Measurements from ENCODE around the gene SERPINA10. TPM values are rescaled to one million over a fixed set of nuclear protein-coding genes. Genes with fewer than 3 reads are reported as not detected.

SERPINA10 gene
- total RNA-seq, 4 donors from 2014 or later, result not detected

DNA sequence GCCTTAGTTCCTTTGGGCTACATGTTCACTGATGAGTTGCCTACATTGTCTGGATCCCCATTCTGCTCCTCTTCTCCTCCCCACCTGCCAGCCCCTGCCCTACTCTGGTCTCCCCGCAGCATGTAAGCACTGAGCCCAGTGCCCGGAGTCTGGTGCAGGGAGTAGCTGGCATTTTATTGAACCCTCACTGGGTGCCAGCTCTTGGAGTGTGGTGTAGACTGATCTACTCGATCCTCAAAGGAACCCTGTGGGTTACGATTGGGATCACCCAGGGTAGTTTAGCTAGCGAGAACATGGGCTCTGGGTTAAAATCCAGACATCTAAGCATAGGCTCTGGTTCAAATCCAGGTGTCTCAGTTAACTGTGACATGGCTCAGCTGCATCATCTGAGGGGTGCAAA is 38.4 kb upstream of the SERPINA10 start:
- Histone ChIP-seq H3K4me1 (no peaks in the 10 kb centered on the region), H3K9me3 (no peaks in the 10 kb centered on the region), H3K36me3 (no peaks in the 10 kb centered on the region), H3K27me3 (no peaks in the 10 kb centered on the region), H3K4me3 (replicated peaks in 1 of 3) (no peak overlapping the region), H3K27ac (no peak overlapping the region)
- no peak for DNase-seq
- no peak for TF ChIP-seq POLR2A (IDR thresholded peaks at IDR 0.05)
- TF ChIP-seq, protein P1, sequence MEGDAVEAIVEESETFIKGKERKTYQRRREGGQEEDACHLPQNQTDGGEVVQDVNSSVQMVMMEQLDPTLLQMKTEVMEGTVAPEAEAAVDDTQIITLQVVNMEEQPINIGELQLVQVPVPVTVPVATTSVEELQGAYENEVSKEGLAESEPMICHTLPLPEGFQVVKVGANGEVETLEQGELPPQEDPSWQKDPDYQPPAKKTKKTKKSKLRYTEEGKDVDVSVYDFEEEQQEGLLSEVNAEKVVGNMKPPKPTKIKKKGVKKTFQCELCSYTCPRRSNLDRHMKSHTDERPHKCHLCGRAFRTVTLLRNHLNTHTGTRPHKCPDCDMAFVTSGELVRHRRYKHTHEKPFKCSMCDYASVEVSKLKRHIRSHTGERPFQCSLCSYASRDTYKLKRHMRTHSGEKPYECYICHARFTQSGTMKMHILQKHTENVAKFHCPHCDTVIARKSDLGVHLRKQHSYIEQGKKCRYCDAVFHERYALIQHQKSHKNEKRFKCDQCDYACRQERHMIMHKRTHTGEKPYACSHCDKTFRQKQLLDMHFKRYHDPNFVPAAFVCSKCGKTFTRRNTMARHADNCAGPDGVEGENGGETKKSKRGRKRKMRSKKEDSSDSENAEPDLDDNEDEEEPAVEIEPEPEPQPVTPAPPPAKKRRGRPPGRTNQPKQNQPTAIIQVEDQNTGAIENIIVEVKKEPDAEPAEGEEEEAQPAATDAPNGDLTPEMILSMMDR (IDR thresholded peaks at IDR 0.05), result no peak
- intact Hi-C loops (cut with DNase I), result no loop called here
- 93 to 100% methylated on average over 5 of the region's 5 CpGs for WGBS, 2 donors

DNA sequence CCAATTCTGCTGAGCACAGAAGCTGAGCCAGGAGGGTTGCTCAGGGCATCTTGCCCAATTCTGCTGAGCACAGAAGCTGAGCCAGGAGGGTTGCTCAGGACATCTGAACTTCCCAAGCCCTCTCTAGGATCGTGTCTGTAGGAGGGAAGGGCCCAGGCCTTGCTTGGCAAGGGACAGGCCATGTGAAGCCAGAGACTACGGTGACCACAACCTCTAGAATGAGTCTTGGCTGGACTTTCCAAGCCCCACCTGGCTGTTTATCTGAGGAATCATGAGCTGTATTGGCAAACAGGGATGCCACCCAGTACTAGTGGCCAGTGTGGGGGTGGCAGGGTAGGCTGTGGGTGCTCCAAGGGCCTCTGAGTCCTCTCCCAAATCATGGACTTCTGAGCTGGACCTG is 37.8 kb upstream of the SERPINA10 start:
- Histone ChIP-seq H3K9me3 (no peaks in the 10 kb centered on the region), H3K27me3 (no peaks in the 10 kb centered on the region), H3K27ac (no peak overlapping the region), H3K4me3 (replicated peaks in 1 of 3) (no peak overlapping the region), H3K4me1 (no peaks in the 10 kb centered on the region), H3K36me3 (no peaks in the 10 kb centered on the region)
- DNase-seq, result no peak
- intact Hi-C loops (cut with DNase I), result no loop called here
- no peak for TF ChIP-seq POLR2A (IDR thresholded peaks at IDR 0.05)
- TF ChIP-seq, protein P1 (IDR thresholded peaks at IDR 0.05), result no peak
- WGBS, 2 donors, result 57% methylated on average over 2 of the region's 2 CpGs; no CpG with 5 or more reads in 1 of the 2 donors

DNA sequence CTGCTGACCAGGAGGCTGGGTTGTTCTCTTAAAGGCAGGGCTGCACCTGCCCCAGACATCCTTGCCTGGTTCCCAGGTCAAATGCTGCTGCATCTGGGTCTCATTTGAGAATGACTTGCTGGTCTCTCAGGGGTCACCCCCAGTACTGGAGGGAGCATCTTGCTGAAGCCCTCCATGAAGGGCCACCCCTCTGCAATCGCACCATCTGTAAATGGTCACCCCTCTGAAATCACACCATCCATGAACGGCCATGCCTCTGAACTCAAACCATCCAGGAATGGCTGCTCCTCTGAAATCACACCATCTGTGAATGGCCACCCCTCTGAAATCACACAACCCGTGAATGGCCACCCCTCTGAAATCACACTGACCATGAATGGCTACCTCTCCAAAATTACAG is 37.4 kb upstream of the SERPINA10 start:
- Histone ChIP-seq H3K27me3 (no peaks in the 10 kb centered on the region), H3K36me3 (no peaks in the 10 kb centered on the region), H3K9me3 (no peaks in the 10 kb centered on the region), H3K4me3 (replicated peaks in 1 of 3) (no peak overlapping the region), H3K4me1 (no peaks in the 10 kb centered on the region), H3K27ac (no peak overlapping the region)
- intact Hi-C loops (cut with DNase I), result no loop called here
- no peak for TF ChIP-seq POLR2A (IDR thresholded peaks at IDR 0.05)
- TF ChIP-seq, protein P1 (IDR thresholded peaks at IDR 0.05), result no peak
- 89 to 93% methylated on average over 2 to 3 of the region's 3 CpGs for WGBS, 2 donors
- DNase-seq, result no peak

DNA sequence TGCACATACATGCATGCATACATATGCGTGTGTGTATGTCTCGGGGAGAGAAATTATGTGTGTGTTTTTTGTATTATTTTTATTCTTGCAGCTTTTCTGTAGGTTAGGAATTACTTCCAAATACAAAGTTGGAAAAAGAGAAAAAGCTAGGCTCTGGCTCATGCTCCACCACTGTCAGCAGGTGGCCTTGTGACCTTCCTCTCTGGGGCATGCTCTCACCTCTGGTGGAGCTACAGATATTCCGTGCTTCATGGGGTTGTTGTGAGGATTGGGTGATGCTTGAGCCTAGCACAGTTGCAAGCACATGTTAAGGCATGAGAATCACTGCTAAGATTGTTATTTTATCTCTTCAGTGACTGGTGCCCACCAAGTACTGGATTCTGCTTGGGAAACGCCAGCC is 36.8 kb upstream of the SERPINA10 start:
- Histone ChIP-seq H3K36me3 (no peaks in the 10 kb centered on the region), H3K27me3 (no peaks in the 10 kb centered on the region), H3K4me3 (replicated peaks in 1 of 3) (no peak overlapping the region), H3K27ac (no peak overlapping the region), H3K4me1 (no peaks in the 10 kb centered on the region), H3K9me3 (no peaks in the 10 kb centered on the region)
- intact Hi-C loops (cut with DNase I), result no loop called here
- DNase-seq, result no peak
- 91 to 93% methylated on average over 4 of the region's 4 CpGs for WGBS, 2 donors
- TF ChIP-seq, protein P1 (IDR thresholded peaks at IDR 0.05), result no peak
- no peak for TF ChIP-seq POLR2A (IDR thresholded peaks at IDR 0.05)

DNA sequence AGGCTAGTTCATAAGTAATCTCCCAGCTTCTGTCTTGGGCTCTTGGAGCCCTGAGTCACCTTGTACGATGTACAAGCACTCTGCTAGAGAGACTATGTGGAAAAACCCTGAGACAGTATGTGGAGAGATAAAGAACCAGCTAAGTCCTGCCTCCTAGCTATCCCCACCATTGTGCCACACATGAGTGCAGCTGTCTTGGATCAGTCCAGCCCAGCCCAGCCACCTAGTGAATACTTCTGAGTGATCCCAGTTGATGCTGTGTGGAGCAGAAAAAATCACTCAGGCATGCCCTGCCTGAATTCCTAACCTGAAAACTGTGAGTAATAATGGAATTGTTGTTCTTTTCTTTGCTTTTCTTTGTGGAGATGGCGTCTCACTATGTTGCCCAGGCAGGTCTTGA is 35.1 kb upstream of the SERPINA10 start:
- H3K36me3 ChIP-seq, result no peaks in the 10 kb centered on the region
- no peaks in the 10 kb centered on the region for H3K27me3 ChIP-seq
- DNase-seq, result no peak
- intact Hi-C loops (cut with DNase I), result no loop called here
- 62 to 64% methylated on average over 2 of the region's 2 CpGs for WGBS, 2 donors
- H3K4me1 ChIP-seq, result no peaks in the 10 kb centered on the region
- no peak overlapping the region for H3K27ac ChIP-seq
- H3K4me3 ChIP-seq (replicated peaks in 1 of 3), result no peak overlapping the region
- TF ChIP-seq, protein P1 (IDR thresholded peaks at IDR 0.05), result no peak
- no peak for TF ChIP-seq POLR2A (IDR thresholded peaks at IDR 0.05)
- H3K9me3 ChIP-seq, result no peaks in the 10 kb centered on the region

All from thyroid gland (tissue), 4 donors.